ENCODE results near the gene HSD11B1L.
A peak's percentile ranks its signal among the peaks of the same experiment; 100 is the strongest.

Gene HSD11B1L

GRCh38 chr19:5667751-5668271, 13.0 kb upstream of the HSD11B1L start:
- DNase-seq: no peak

GRCh38 chr19:5669212-5669611, 11.6 kb upstream of the HSD11B1L start:
- no peak for DNase-seq

- no peak for DNase-seq
These were observed 9.2 kb upstream of the HSD11B1L start for GRCh38 chr19:5671600-5671999.

DNA sequence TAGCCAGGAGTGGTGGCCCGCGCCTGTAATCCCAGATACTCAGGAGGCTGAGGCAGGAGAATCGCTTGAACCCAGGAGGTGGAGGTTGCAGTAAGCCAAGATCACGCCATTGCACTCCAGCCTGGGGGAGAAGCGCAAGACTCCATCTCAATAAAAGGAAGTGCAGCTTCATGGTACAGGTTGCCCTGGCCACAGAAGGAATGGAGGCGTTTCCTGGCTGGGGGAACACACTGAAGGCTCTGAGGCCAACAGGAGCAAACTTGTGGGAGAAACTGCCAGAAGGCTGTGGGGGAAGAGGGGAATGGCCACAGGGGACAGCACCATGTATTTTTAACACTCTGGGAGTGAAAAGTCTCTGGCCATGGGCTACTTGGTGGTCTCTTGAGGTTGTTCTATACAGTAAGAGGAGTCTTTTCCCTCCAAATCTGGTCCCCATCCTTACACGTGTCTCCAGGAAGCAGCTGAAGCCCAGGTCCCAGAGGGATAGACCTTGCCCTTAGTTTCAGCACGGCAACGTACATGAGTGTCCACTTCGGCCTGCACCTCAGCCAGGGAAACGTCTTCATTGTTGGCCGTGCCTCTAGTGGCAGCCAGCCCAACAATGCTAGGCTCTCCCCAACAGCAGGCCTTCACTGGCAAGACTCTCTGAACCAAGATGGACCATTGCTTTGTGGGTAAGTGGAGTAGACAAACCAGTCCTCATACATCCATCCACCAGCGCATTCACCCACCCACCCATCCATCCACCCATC, 7.9 kb upstream of the HSD11B1L start:
- DNase-seq: no peak

- DNase-seq: no peak
These were observed 7.1 kb upstream of the HSD11B1L start for GRCh38 chr19:5673752-5674151.

GRCh38 chr19:5674714-5675113, 6.1 kb upstream of the HSD11B1L start:
- no peak for DNase-seq

DNA sequence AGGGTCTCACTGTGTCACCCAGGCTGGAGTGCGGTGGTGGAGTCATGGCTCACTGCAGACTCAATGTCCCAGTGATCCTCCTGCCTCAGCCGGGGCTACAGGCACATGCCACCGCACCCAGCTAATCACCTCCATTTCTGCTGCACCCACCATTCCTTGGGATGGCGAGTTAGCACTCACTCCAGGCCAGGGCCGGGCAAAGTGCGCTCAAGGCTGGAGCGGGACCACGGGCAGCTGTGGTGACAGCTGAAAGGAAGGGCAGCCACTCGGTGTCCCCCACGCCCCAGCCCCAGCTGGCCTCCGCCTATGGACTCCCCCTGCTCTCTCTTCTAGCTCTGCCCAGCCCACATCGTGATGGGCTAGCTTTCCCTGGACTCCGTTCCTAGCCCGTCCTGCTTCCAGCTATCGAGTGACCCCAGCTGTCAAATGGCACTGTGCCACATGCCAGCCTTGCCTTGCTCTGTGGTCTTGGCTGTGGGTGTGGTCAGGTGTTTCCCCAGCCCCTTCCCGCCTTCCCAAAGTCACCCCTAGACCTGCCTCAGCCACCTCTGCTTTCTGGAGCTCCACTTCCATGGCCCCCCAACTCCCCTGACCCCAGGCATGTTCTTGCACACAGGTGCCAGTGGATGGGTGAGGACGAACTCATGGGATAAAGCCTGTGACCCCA, 4.6 kb upstream of the HSD11B1L start:
- DNase-seq: no peak

- DNase-seq: no peak
These were observed 4.1 kb upstream of the HSD11B1L start for GRCh38 chr19:5676772-5677105.

DNA sequence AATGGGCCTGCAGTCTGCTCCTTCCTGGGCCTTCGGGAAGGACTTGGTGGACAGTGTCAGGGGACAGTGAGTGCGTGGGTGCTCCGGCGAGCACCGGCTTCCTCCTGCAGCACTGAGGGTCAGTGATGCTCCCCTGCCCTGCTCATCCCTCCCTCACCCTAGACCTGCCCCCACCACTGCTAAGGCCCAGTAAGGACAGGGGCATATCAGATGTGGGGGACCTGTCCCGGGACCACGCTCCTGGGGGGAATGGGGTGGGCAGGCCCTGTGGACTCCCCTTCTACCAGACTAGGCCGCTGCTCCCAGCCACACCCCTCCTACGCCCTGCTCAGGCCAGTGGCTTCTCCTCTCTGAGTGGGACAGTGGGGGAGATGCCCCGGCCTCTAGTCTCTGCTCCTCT, 3.7 kb upstream of the HSD11B1L start:
- no peak for DNase-seq

GRCh38 chr19:5677580-5677979, 3.2 kb upstream of the HSD11B1L start:
- DNase-seq: no peak

DNA sequence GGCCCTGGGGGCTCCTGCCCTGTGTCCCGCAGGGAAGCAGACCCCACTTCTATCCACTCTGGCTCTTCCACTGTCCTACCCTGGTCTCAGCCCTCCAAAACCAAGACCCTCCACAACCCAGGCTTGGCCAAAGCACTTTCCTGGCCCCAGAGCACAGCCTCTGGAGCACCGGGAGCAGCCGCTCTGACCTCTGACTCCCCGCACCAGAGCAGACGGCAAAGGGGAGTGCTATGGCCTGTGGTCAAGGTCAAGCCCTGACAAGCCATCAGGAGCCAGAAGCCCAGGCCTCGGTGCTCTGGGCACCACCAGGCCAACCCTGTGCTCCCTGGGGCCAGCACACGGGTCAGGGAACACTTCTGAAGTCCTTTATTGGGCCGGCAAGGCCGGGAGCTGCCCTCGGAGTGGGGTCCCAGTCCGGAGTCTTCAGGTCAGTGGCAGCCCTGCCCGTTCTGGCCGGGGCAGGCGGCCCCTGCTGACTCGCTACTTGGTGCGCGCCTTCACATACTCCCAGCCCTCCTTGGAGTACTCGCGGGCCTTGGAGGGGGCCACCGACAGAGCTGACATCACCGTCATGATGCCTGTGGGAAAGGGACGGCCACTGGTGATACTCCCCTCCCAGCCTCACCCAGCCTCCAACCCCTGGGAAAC, 2.6 kb upstream of the HSD11B1L start:
- DNase-seq: no peak

DNA sequence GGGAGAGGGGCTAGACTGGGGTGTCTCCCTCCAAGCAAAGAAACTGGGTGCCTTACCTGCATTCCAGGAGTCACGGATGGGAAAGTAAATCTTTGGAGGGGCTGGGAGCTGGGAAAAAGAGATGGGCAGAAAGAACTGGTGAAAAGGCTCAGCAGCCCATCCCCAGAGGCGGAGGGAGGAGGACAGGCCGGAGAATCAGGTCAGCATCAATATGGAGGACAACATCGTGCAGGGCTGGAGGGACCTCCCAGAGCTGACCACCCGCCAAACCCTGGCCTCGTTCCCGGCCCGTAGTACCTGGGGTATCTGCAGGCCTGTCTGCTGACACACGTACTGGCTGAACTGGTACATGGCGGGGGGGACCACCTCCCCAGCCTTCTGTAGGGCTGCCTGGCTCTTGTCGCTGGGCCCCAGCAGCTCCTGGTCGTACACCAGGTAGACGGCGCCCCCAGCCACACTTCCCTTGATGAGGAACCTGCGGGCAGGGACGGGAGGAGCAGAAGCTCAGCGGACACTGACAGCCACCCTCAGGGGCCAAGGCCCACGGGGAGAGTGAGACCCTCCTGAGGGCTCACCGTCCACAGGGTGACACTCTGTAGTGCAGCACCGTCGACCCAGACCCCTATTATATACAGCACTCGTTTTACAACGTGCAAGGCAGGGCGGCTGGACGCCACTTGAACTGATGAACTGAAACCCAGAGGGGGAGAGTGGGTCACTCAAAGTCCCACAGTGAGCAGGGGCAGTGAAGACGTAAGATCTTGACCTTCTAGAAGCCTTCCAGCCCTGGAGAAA, 1.3 kb upstream of the HSD11B1L start:
- no peak for DNase-seq

- no peak for DNase-seq
These were observed 767 bp upstream of the HSD11B1L start for GRCh38 chr19:5680084-5680436.

DNA sequence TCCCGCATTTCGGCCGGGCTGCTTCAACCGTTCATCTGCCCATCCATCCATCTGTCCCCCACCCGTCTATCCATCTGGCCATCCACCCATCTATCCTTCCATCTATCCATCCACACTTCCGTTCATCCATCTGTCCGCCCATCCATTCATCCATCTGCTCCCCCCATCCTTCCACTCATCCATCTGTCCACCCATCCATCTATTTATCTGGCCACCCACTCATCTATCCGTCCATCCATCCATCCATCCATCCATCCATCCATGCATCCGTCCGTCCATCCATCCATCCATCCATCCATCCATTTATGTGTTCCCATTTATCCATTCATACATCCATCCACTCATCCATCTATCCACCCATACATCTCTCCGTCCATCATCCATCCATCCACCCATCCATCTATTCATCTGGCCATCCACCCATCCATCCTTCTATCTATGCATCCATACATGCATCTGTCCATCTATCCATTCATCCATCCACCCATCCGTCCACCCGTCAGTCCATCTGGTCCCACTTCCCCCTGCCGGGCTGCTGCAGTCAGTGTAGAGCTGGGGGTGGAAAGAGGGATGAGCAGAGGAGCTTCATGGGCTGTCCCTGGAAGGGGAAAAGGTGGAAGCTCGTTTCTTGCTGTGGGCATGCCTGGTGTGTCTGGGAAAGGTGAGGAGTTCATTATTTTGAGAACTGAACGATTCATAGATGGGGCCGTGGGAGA, 722 bp downstream of the HSD11B1L start:
- no peak for DNase-seq

GRCh38 chr19:5682107-5682482, 1.3 kb downstream of the HSD11B1L start:
- DNase-seq: no peak

DNA sequence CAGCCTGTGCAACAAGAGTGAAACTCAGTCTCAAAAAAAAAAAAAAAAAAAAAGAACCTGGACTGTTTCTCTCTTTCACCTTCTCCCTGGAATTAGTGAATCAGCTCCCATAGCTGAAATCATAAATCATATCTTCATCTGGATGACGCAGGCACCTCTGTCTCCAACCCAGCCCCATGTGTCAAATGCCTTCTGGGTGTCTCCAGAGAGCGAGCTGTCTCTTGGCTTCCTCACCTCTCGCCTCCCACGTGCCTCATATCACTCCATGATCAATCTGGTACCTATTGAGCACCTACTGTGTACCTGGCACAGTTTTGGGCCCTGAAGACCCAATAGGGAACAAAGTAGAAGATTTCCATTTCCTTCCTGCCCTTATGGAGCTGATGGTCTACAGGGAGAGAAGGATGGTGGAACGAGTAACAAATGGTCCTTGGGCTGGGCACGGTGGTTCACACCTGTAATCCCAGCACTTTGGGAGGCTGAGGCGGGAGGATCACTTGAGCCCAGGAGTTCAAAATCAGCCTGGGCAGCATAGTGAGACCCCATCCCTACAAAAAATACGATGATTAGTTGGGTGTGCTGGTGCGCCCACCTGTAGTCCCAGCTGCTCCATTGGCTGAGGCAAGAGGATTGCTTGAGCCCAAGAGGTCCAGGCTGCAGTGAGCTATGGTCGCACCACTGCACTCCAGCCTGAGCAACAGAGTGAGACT, 2.5 kb downstream of the HSD11B1L start:
- no peak for DNase-seq

DNA sequence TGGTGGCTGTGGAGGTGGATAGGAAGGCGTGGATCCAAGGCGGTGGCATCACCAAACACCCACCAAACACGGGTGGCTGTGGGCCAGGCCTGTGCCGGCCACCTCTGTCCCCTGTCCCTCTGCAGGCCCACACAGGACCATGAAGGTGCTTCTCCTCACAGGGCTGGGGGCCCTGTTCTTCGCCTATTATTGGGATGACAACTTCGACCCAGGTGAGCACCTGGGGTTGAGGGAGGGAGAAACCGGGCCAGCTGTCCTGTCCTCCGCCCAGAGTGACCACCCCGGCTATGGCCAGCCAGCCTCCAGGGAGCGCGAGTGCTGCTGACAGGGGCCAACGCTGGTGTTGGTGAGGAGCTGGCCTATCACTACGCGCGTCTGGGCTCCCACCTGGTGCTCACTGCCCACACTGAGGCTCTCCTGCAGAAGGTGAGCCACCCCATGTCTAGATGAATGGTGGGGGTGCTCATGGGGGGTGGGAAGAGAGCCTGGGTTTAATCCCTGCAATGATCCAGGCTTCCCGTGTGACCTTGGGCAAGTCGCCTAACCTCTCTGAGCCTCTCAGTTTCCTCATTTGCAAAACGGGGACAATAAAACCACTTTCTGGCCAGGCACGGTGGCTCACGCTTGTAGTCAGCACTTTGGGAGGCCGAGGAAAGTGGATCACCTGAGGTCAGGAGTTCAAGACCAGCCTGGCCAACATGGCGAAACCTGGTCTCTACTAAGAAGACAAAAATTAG, 4.0 kb downstream of the HSD11B1L start:
- DNase-seq: no peak

DNA sequence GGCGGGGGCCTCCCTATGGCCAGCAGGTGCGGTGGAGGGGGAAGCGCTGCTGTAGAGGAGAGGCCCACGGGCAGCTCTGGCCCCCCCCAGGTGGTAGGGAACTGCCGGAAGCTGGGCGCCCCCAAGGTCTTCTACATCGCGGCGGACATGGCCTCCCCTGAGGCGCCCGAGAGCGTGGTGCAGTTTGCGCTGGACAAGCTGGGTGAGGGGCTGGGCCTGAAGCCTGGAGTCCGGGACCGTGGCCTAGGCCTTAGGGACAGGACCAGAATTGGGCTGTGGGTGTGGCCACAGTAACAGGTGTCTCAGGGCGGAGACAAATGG, 5.5 kb downstream of the HSD11B1L start:
- no peak for DNase-seq

DNA sequence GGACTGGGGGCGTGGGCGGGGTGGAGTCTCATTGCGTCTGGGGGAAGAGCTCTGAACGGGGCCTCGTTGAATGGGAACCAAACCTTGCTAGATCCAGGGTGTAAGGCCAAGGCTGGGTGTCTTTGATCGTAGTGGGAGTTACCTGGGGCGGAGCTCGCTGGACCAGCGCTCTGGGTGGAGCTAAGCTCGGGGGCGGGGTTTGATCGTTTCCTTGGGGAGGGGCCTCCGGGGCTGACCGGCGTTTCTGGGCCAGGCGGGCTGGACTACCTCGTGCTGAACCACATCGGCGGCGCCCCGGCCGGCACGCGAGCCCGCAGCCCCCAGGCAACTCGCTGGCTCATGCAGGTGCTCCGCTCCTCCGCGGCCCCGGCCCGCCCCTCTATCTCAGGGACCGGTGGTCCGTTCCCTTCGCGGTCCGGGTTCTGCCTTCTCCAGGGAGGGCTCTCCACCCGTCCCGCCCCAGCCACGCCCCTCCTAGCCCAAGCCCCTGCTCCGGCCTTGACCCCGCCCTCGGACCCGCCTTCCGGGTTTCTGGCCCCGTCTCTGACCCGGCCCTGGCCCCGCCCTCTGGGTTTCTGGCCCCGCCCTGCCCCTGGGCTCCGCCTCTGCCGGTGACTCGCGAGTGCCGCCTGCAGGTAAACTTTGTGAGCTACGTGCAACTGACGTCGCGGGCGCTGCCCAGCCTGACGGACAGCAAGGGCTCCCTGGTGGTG, 6.0 kb downstream of the HSD11B1L start:
- peak; percentile 84 for DNase-seq

- no peak for DNase-seq
These were observed 6.8 kb downstream of the HSD11B1L start for GRCh38 chr19:5687360-5688198.

Data from amniotic stem cell (primary cell).